ENCODE results near the gene MMS19. TPM values are rescaled to one million over a fixed set of nuclear protein-coding genes. Genes with fewer than 3 reads are reported as not detected.

Gene MMS19, protein sequence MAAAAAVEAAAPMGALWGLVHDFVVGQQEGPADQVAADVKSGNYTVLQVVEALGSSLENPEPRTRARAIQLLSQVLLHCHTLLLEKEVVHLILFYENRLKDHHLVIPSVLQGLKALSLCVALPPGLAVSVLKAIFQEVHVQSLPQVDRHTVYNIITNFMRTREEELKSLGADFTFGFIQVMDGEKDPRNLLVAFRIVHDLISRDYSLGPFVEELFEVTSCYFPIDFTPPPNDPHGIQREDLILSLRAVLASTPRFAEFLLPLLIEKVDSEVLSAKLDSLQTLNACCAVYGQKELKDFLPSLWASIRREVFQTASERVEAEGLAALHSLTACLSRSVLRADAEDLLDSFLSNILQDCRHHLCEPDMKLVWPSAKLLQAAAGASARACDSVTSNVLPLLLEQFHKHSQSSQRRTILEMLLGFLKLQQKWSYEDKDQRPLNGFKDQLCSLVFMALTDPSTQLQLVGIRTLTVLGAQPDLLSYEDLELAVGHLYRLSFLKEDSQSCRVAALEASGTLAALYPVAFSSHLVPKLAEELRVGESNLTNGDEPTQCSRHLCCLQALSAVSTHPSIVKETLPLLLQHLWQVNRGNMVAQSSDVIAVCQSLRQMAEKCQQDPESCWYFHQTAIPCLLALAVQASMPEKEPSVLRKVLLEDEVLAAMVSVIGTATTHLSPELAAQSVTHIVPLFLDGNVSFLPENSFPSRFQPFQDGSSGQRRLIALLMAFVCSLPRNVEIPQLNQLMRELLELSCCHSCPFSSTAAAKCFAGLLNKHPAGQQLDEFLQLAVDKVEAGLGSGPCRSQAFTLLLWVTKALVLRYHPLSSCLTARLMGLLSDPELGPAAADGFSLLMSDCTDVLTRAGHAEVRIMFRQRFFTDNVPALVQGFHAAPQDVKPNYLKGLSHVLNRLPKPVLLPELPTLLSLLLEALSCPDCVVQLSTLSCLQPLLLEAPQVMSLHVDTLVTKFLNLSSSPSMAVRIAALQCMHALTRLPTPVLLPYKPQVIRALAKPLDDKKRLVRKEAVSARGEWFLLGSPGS
- polyA plus RNA-seq (2012; ENCODE audit: insufficient read depth, insufficient read length, low read depth) = 102 TPM

DNA sequence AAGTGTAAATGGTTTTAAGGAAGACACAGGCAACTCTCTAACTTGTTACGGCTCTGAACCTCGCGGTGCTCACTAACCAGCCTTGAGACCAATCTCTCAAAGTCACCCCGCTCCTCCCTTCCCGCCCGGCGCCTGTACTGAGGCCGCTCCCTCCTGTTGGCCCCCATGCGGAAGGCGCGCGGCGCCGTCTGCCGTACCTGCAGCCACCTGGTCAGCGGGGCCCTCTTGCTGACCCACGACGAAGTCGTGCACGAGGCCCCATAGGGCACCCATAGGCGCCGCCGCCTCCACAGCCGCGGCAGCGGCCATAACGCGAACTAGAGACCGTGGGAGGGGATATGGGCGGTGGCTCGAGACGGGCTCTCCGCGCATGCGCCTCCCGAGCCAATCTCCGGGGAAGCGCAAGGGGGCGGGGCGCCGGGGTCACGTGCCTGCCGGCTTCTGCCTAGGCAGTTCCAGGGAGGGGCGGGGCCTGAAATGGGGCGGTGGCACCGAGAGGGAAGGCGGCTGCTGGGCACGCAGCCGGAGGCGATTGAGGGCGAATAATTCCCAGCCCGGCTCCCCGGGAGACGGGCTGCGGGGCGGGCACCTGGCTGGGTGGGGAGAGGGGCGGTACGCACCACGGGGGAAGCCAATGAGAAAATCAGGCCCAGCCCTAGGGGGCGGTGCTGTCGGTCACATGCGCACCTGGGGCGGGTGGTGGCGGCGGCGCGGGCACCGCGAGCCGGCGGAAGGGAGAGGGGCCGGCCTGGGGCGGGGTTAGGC is at the start of gene MMS19:
TSS of gene MMS19 (minus strand) at position 347 of the 765 bp plus-strand sequence. CDS start at position 309, 38 bp downstream.
- TF ChIP-seq CTCF (IDR thresholded peaks at IDR 0.05; ENCODE audit: low read depth, low read length) = no peak

DNA sequence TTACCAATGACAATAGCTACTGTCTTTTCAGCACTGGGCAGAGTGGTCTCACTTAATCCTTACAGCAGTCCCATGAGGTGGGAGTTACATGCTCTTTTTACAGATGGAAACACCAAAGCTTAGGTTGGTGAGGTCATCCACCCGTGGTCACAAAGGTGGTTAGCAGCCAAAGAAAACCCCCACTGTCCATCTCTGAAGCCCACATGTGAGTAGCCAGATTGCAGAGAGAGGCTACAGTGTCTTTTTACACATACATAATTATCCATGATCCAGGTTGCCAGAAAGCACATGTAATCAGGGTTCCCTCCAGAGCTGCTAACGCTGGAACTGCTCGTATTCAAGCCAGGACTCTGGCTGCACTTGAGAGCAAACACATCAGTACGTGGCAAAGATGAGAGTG is 49.7 kb upstream of the MMS19 start:
- no peak for DNase-seq
- no peaks in the 10 kb centered on the region for H3K9me3 ChIP-seq
- no peaks in the 10 kb centered on the region for H3K36me3 ChIP-seq
- TF ChIP-seq CTCF (IDR thresholded peaks at IDR 0.05; ENCODE audit: low read depth, low read length) = no peak
- H3K4me3 ChIP-seq (ENCODE audit: low read depth, low read length) = no peak overlapping the region
- H3K4me1 ChIP-seq = peaks cover 12% of the 10 kb centered on the region
- H3K27me3 ChIP-seq = no peaks in the 10 kb centered on the region

More for the DNA sequence above, at the start of gene MMS19:
- peak; percentile 100 for DNase-seq
- Histone ChIP-seq H3K9me3 (no peaks in the 10 kb centered on the region), H3K4me1 (no peaks in the 10 kb centered on the region), H3K36me3 (peaks cover 5% of the 10 kb centered on the region), H3K4me3 (ENCODE audit: low read depth, low read length) (peak within 1 kb of the TSS; percentile 99), H3K27me3 (peaks cover 24% of the 10 kb centered on the region)

DNA sequence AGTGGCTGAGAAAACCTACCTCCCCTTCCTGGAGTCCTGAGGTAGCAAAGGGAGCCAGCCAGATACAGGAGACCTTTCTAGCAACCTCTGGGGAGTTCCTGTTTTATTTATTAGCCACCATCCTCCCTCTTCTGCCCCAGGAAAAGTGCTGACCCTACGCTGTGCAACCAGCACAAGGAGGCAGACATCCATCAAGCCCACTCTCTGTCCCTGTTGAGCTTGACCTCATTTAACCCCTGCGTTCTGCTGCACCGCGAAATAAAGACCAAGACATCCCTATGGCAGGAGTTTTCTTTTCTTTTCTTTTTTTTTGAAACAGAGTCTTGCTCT is 49.0 kb upstream of the MMS19 start:
- DNase-seq = no peak
- TF ChIP-seq CTCF (IDR thresholded peaks at IDR 0.05; ENCODE audit: low read depth, low read length) = no peak
- H3K4me1 ChIP-seq = peaks cover 20% of the 10 kb centered on the region

GRCh38 chr10:97546456-97547270 is 48.4 kb upstream of the MMS19 start:
- no peak for TF ChIP-seq CTCF (IDR thresholded peaks at IDR 0.05; ENCODE audit: low read depth, low read length)
- Histone ChIP-seq H3K9me3 (no peaks in the 10 kb centered on the region), H3K27me3 (no peaks in the 10 kb centered on the region), H3K4me3 (ENCODE audit: low read depth, low read length) (no peak overlapping the region), H3K36me3 (no peaks in the 10 kb centered on the region), H3K4me1 (peaks cover 24% of the 10 kb centered on the region)
- DNase-seq = no peak

More for the DNA sequence above, 49.0 kb upstream of the MMS19 start:
- H3K36me3 ChIP-seq = no peaks in the 10 kb centered on the region
- H3K27me3 ChIP-seq = no peaks in the 10 kb centered on the region
- no peaks in the 10 kb centered on the region for H3K9me3 ChIP-seq
- H3K4me3 ChIP-seq (ENCODE audit: low read depth, low read length) = no peak overlapping the region

GRCh38 chr10:97543025-97543546 is 44.9 kb upstream of the MMS19 start:
- DNase-seq = peak; percentile 66
- no peak for TF ChIP-seq CTCF (IDR thresholded peaks at IDR 0.05; ENCODE audit: low read depth, low read length)
- Histone ChIP-seq H3K27me3 (no peaks in the 10 kb centered on the region), H3K4me1 (peaks cover 23% of the 10 kb centered on the region), H3K4me3 (ENCODE audit: low read depth, low read length) (no peak overlapping the region), H3K36me3 (no peaks in the 10 kb centered on the region), H3K9me3 (no peaks in the 10 kb centered on the region)
